ENCODE measurements around the gene CEP170B.

DNA sequence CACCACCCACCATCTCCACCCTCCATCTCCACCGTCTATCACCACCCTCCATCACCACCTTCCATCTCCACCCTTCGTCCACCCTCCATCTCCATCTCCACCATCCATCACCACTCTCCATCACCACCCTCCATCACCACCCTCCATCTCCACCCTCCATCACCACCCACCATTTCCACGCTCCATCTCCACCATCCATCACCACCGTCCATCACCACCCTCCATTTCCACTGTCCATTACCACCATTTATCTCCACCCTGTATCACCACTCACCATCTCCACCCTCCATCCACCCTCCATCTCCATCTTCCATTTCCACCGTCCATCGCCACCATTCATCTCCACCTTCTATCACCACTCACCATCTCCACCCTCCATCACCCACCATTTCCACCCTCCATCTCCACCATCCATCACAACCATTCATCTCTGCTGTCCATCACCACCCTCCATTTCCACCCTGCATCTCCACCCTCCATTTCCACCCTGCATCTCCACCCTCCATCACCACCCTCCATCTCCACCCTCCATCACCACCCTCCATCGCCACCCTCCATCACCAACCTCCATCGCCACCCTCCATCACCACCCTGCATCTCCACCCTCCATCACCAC is 6.1 kb upstream of the CEP170B start:
- TF ChIP-seq, protein P1, sequence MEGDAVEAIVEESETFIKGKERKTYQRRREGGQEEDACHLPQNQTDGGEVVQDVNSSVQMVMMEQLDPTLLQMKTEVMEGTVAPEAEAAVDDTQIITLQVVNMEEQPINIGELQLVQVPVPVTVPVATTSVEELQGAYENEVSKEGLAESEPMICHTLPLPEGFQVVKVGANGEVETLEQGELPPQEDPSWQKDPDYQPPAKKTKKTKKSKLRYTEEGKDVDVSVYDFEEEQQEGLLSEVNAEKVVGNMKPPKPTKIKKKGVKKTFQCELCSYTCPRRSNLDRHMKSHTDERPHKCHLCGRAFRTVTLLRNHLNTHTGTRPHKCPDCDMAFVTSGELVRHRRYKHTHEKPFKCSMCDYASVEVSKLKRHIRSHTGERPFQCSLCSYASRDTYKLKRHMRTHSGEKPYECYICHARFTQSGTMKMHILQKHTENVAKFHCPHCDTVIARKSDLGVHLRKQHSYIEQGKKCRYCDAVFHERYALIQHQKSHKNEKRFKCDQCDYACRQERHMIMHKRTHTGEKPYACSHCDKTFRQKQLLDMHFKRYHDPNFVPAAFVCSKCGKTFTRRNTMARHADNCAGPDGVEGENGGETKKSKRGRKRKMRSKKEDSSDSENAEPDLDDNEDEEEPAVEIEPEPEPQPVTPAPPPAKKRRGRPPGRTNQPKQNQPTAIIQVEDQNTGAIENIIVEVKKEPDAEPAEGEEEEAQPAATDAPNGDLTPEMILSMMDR (conservative IDR thresholded peaks at IDR 0.05 in 1 of 2, IDR thresholded peaks at IDR 0.05 in 1 of 2; ENCODE audit: extremely low read depth in 1 of 2, insufficient read depth in 1 of 2, low read depth in 1 of 2, low read length in 2 of 2), result no peak
- TF ChIP-seq EZH2 (IDR thresholded peaks at IDR 0.05; ENCODE audit: borderline replicate concordance, low read length), result no peak

Data from mammary epithelial cell (primary cell).